ENCODE measurements around the gene AMZ1. TPM values are rescaled to one million over a fixed set of nuclear protein-coding genes. Genes with fewer than 3 reads are reported as not detected.
A peak's percentile ranks its signal among the peaks of the same experiment; 100 is the strongest.
"Not testable (repeated sequence)": the region's sequence is repeated elsewhere in the genome, so short reads cannot be mapped to it uniquely, and the experiment has no call there.

Gene AMZ1
- total RNA-seq, 1 donor from 2014 or later: not detected

- Histone ChIP-seq H3K9ac (no peak overlapping the region), H3K9me3 (ENCODE audit: low read depth) (no peaks in the 10 kb centered on the region), H3F3A (ENCODE audit: low read depth) (no peaks in the 10 kb centered on the region), H3K79me2 (ENCODE audit: low read depth) (no peaks in the 10 kb centered on the region), H3K4me1 (no peaks in the 10 kb centered on the region), H3K27me3 (peaks cover 7% of the 10 kb centered on the region), H2AFZ (replicated peaks) (no peak overlapping the region), H3K27ac (no peak overlapping the region), H3K4me2 (no peak overlapping the region), H3K36me3 (no peaks in the 10 kb centered on the region), H4K20me1 (ENCODE audit: low read depth) (no peaks in the 10 kb centered on the region), H3K4me3 (no peak overlapping the region)
- Mint-ChIP-seq H3K4me1 (no peaks in the 10 kb centered on the region), H3K36me3 (peaks cover 4% of the 10 kb centered on the region), H3K27ac (no peak overlapping the region), H3K27me3 (ENCODE audit: insufficient read depth, low read depth) (peaks cover 7% of the 10 kb centered on the region), H3K4me3 (no peak overlapping the region), H3K9me3 (peaks cover 10% of the 10 kb centered on the region)
- TF ChIP-seq CTCF (IDR thresholded peaks at IDR 0.05) (no peak), EZH2 (IDR thresholded peaks at IDR 0.05) (no peak), EZH2phosphoT487 (IDR thresholded peaks at IDR 0.05) (no peak)
- DNase-seq (ENCODE audit: low spot score): no peak
Measured at GRCh38 chr7:2673934-2674333, 14.1 kb upstream of the AMZ1 start.

GRCh38 chr7:2675256-2675764 is 12.7 kb upstream of the AMZ1 start:
- no peaks in the 10 kb centered on the region for H3F3A ChIP-seq (ENCODE audit: low read depth)
- Mint-ChIP-seq H3K4me3 (no peak overlapping the region), H3K27me3 (ENCODE audit: insufficient read depth, low read depth) (peaks cover 6% of the 10 kb centered on the region), H3K36me3 (peaks cover 4% of the 10 kb centered on the region), H3K9me3 (peaks cover 10% of the 10 kb centered on the region), H3K27ac (no peak overlapping the region), H3K4me1 (peaks cover 7% of the 10 kb centered on the region)
- no peak overlapping the region for H3K27ac ChIP-seq
- no peak for DNase-seq (ENCODE audit: low spot score)
- no peak for TF ChIP-seq EZH2phosphoT487 (IDR thresholded peaks at IDR 0.05)
- no peak for TF ChIP-seq CTCF (IDR thresholded peaks at IDR 0.05)
- TF ChIP-seq EZH2 (IDR thresholded peaks at IDR 0.05): no peak
- no peaks in the 10 kb centered on the region for H3K4me1 ChIP-seq
- no peak overlapping the region for H3K9ac ChIP-seq
- H2AFZ ChIP-seq (replicated peaks): no peak overlapping the region
- H3K36me3 ChIP-seq: no peaks in the 10 kb centered on the region
- H3K79me2 ChIP-seq (ENCODE audit: low read depth): no peaks in the 10 kb centered on the region
- no peaks in the 10 kb centered on the region for H4K20me1 ChIP-seq (ENCODE audit: low read depth)
- no peaks in the 10 kb centered on the region for H3K9me3 ChIP-seq (ENCODE audit: low read depth)
- no peak overlapping the region for H3K4me2 ChIP-seq
- H3K27me3 ChIP-seq: peaks cover 5% of the 10 kb centered on the region
- H3K4me3 ChIP-seq: no peak overlapping the region

GRCh38 chr7:2676576-2676975 is 11.4 kb upstream of the AMZ1 start:
- H3K27ac Mint-ChIP-seq; H3K36me3 ChIP-seq; H3K36me3 Mint-ChIP-seq; H3K27me3 ChIP-seq; H3K9me3 ChIP-seq (ENCODE audit: low read depth); H3K27me3 Mint-ChIP-seq (ENCODE audit: insufficient read depth, low read depth); H3F3A ChIP-seq (ENCODE audit: low read depth); H3K4me3 ChIP-seq; H3K9me3 Mint-ChIP-seq; H3K4me3 Mint-ChIP-seq; H3K79me2 ChIP-seq (ENCODE audit: low read depth); H2AFZ ChIP-seq (replicated peaks); H3K4me2 ChIP-seq; H4K20me1 ChIP-seq (ENCODE audit: low read depth); H3K4me1 ChIP-seq; H3K9ac ChIP-seq; H3K27ac ChIP-seq; DNase-seq (ENCODE audit: low spot score); H3K4me1 Mint-ChIP-seq: not testable (repeated sequence)

GRCh38 chr7:2678454-2678853 is 9.5 kb upstream of the AMZ1 start:
- H3K4me2 ChIP-seq; H3K9me3 ChIP-seq (ENCODE audit: low read depth); H3K9ac ChIP-seq; H3K27ac ChIP-seq; H2AFZ ChIP-seq (replicated peaks); H3K36me3 ChIP-seq; H3K9me3 Mint-ChIP-seq; H3K36me3 Mint-ChIP-seq; H3K27me3 ChIP-seq; H3K4me1 ChIP-seq; DNase-seq (ENCODE audit: low spot score); H3K4me3 Mint-ChIP-seq; H3K4me3 ChIP-seq; H3F3A ChIP-seq (ENCODE audit: low read depth); H3K27me3 Mint-ChIP-seq (ENCODE audit: insufficient read depth, low read depth); H3K79me2 ChIP-seq (ENCODE audit: low read depth); H4K20me1 ChIP-seq (ENCODE audit: low read depth): not testable (repeated sequence)
- Mint-ChIP-seq H3K4me1 (peaks cover 10% of the 10 kb centered on the region), H3K27ac (peak overlapping the region; percentile 63)

GRCh38 chr7:2679135-2680127 is 8.6 kb upstream of the AMZ1 start:
- H2AFZ ChIP-seq (replicated peaks); H3K27me3 Mint-ChIP-seq (ENCODE audit: insufficient read depth, low read depth); H3K9me3 Mint-ChIP-seq; DNase-seq (ENCODE audit: low spot score); H3K27me3 ChIP-seq; H3K36me3 ChIP-seq; H3K9me3 ChIP-seq (ENCODE audit: low read depth); H3K4me3 ChIP-seq; H4K20me1 ChIP-seq (ENCODE audit: low read depth); H3K79me2 ChIP-seq (ENCODE audit: low read depth); H3F3A ChIP-seq (ENCODE audit: low read depth); H3K36me3 Mint-ChIP-seq; H3K27ac ChIP-seq; H3K4me2 ChIP-seq; H3K9ac ChIP-seq; H3K4me1 ChIP-seq: not testable (repeated sequence)
- peaks cover 10% of the 10 kb centered on the region for H3K4me1 Mint-ChIP-seq
- H3K27ac Mint-ChIP-seq: peak overlapping the region; percentile 34
- H3K4me3 Mint-ChIP-seq: peak overlapping the region; percentile 17

All from neural progenitor cell (in vitro differentiated cells).